Measurements from ENCODE around the gene SMAD1. TPM values are rescaled to one million over a fixed set of nuclear protein-coding genes. Genes with fewer than 3 reads are reported as not detected.

The SMAD1 gene
- total RNA-seq (10 to 100 TPM in 1 of 2 donors, 1 to 10 TPM in 1; 1.3 to 16.7 TPM), total RNA-seq (0.30 to 0.93 reads per million in 2 donors)

DNA sequence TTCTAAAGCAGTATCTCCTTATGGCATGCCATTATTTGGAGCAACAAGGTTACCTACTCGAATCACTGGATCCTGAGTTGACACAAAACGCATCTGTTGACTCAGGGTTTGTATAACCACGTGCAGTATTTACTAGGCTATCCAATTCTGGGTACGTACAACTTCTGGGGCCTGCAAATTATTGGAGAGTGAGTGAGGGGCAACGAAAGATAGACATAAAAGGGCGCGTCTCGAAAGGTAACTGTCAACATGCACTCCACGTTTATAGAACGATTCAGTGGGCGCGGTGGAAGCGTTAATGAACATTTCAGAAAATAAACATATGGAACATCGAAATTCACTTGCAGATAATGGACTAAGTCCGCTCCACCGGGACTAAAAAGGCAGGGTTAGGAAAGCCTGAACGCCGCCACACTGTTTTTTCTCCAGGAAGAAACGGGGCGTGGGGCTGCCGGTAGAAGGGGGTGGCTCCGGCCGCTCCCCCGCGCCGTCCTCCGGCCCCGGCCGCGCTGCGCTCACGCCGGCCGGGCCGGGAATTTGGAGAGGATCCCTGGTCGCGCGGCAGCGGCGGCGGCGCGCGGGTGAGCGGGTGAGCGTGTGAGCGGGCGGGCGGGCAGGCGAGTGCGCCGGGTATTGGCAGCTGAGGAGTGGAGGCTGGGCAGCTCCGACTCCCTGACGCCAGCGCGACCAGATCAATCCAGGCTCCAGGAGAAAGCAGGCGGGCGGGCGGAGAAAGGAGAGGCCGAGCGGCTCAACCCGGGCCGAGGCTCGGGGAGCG, at the start of gene SMAD1:
Gene SMAD1, plus strand, starts transcription at position 690 of the 778 bp plus-strand sequence. CDS start 32,761 bp downstream, outside the sequence.
- Mint-ChIP-seq H3K27me3 (peaks cover 5% of the 10 kb centered on the region), H3K36me3 (ENCODE audit: low read depth) (peaks cover 4% of the 10 kb centered on the region), H3K4me1 (peaks cover 20% of the 10 kb centered on the region), H3K4me3 (no peak within 1 kb of the TSS), H3K27ac (no peak within 1 kb of the TSS)
- H3K9me3 ChIP-seq (ENCODE audit: control insufficient read depth, low read length, poor library complexity, severe bottlenecking): no peaks in the 10 kb centered on the region
- peak; percentile 77 for ATAC-seq
- peak in 1 of 3 donors; percentile 42 for DNase-seq

DNA sequence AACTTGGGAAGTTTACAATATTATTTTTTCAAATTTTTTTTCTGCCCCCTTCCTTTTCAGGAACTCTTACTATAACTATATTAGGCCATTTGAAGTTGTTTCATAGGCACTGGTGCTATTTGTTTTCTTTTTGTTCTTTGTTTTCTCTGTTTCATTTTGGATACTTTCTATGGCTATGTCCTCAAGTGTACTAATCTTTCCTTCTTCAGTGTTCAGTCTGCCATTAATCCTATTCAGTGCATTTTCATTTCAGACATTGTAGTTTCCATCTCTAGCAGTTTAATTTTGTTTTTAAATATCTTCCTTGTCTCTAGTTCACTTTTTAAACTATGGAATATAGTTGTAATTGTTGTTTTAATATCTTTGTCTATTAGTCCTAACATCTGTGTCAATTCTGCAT, 48.0 kb upstream of the SMAD1 start:
- H3K27ac Mint-ChIP-seq: no peak overlapping the region
- ATAC-seq (no peak), DNase-seq (no peak)
- no peaks in the 10 kb centered on the region for H3K9me3 ChIP-seq (ENCODE audit: control insufficient read depth, low read length, poor library complexity, severe bottlenecking)
- no peaks in the 10 kb centered on the region for H3K4me1 Mint-ChIP-seq
- H3K27me3 Mint-ChIP-seq: peaks cover 33% of the 10 kb centered on the region
- H3K36me3 Mint-ChIP-seq (ENCODE audit: low read depth): peaks cover 3% of the 10 kb centered on the region
- no peak overlapping the region for H3K4me3 Mint-ChIP-seq

DNA sequence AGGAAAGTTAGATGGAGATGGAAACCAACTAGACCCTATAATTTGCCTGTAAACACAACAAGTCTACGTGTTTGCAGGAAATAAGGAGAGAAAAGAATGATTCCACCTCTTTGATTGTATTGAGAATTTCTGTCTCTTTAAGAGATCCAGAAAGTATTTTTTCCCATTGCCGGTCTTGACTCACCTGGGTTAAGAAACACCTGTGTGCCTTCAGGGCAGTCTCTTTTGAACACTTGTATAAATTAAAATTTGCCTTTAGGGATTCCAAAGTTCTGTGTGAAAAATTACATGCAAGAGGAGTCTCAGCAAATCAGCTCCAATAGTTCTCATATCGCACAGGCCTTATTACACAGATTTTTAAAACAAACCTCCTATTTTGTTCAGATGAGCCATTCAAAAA, 46.0 kb upstream of the SMAD1 start:
- DNase-seq (no peak), ATAC-seq (no peak)
- H3K27me3 Mint-ChIP-seq: peaks cover 18% of the 10 kb centered on the region
- H3K27ac Mint-ChIP-seq: no peak overlapping the region
- no peak overlapping the region for H3K4me3 Mint-ChIP-seq
- H3K4me1 Mint-ChIP-seq: no peaks in the 10 kb centered on the region
- H3K9me3 ChIP-seq (ENCODE audit: control insufficient read depth, low read length, poor library complexity, severe bottlenecking): no peaks in the 10 kb centered on the region
- H3K36me3 Mint-ChIP-seq (ENCODE audit: low read depth): peaks cover 3% of the 10 kb centered on the region

DNA sequence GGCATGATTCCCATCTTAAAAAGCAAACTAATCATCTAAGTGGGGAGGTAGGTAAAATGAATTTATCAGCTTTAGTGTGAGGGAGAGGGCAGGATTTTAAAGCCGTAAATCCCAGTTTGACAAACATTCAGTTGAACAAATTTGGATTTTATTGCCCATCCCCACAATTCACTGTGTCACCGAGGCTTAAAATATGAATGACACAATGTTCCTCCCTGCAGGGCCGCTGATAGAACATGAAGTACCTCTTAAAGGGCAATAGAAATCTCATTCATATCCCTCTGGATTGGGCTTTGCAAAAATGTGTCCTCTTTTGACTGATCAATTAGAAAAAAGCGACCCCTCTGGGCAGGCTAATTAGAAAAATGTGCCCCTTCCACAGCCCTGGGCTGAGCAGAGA, 45.5 kb upstream of the SMAD1 start:
- Mint-ChIP-seq H3K27me3 (peaks cover 17% of the 10 kb centered on the region), H3K4me1 (no peaks in the 10 kb centered on the region), H3K36me3 (ENCODE audit: low read depth) (peaks cover 3% of the 10 kb centered on the region), H3K4me3 (no peak overlapping the region), H3K27ac (no peak overlapping the region)
- ATAC-seq: no peak
- no peaks in the 10 kb centered on the region for H3K9me3 ChIP-seq (ENCODE audit: control insufficient read depth, low read length, poor library complexity, severe bottlenecking)
- DNase-seq: no peak

DNA sequence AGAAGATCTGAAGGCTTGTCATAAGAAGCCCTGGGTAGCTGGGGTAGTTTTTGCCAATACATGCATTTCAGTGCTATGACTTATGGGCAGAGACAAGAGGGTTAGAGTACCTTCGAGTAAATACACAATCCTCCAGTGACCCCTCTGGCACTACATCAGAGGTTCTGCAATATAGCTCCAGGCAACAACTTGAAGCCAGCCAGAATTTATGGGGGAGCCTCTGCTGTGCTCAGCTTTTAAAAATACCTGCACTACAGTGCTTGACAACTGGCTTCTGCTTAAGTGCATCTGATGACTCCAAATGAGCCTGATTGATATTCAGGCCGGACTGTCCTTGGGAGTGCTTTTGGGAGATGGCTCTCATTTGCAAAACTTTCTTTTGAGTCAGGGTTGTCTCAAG, 44.9 kb upstream of the SMAD1 start:
- no peak overlapping the region for H3K27ac Mint-ChIP-seq
- DNase-seq (no peak), ATAC-seq (no peak)
- no peaks in the 10 kb centered on the region for H3K4me1 Mint-ChIP-seq
- no peaks in the 10 kb centered on the region for H3K9me3 ChIP-seq (ENCODE audit: control insufficient read depth, low read length, poor library complexity, severe bottlenecking)
- H3K4me3 Mint-ChIP-seq: no peak overlapping the region
- peaks cover 3% of the 10 kb centered on the region for H3K36me3 Mint-ChIP-seq (ENCODE audit: low read depth)
- H3K27me3 Mint-ChIP-seq: peaks cover 17% of the 10 kb centered on the region

DNA sequence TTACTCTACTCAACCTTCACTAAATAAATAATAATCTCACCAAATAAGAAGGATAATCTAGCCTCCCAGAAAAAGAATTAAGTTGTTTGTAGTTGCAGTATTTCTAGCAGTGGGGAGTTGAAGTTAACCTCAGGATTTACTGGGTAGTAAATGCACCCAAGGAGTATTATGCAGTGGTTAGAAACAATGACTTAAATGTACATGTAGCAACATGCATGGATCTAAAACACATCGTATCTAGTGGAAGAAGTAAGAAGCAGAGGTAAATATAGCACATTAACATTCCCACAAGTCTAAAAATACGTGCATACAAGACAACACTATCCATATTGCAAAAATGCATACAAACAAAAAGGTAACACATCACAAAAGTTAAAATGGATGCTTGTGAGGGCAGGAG, 44.2 kb upstream of the SMAD1 start:
- no peak overlapping the region for H3K27ac Mint-ChIP-seq
- no peak for ATAC-seq
- H3K36me3 Mint-ChIP-seq (ENCODE audit: low read depth): peaks cover 3% of the 10 kb centered on the region
- H3K27me3 Mint-ChIP-seq: peaks cover 17% of the 10 kb centered on the region
- H3K9me3 ChIP-seq (ENCODE audit: control insufficient read depth, low read length, poor library complexity, severe bottlenecking): no peaks in the 10 kb centered on the region
- no peak overlapping the region for H3K4me3 Mint-ChIP-seq
- H3K4me1 Mint-ChIP-seq: no peaks in the 10 kb centered on the region
- DNase-seq: no peak

DNA sequence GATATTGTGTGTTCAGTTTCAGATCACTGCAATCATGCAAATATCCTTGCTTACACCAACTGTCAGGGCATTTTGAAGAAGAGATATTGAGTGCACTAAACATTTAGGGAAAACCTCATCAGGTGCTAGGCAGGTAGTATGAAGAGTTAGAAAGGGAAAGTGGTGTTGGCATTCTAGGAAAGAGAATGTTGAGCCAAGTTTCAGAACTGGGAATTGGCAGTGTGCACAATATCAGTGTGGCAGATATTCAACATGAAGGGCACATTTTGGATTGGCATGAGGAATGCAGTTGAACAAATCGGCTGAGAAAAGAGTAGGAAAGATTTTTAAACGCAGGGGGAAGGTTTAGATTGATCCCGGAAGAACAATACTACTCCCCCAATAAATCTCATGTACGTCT, 43.4 kb upstream of the SMAD1 start:
- peaks cover 13% of the 10 kb centered on the region for H3K27me3 Mint-ChIP-seq

DNA sequence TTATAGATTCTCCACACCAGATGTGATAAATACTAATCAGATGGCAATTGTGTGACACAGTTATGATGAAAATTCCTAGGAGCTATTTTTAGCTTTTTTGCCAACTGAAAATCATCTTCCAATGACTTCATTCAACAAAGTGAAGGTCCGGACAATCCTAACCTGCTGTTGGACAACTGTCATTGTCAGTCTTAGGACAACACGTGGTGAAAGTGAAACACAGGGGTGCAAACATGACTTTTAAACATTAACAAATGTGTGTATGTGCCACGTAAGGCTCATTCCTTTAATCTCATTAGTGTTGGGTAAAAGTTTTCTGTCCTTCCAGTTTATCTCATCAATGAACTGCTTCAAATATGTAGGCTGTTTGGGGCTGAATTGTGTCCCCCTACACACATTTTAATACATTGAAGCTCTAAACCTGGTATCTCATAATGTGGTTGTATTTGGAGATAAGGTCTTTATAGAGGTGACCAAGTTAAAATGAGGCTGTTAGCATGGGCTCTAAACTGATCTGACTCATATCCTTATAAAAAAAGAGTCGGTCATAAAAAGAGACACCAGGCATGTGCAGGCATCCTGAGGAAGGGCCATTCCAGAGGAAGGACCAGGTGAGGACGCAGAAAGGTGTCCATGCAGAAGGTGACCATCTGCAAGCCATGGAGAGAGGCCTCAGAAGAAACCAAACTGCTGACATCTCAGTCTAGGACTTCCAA, 41.2 kb upstream of the SMAD1 start:
- H3K9me3 ChIP-seq (ENCODE audit: control insufficient read depth, low read length, poor library complexity, severe bottlenecking): no peaks in the 10 kb centered on the region
- no peak for ATAC-seq
- DNase-seq: no peak
- H3K36me3 Mint-ChIP-seq (ENCODE audit: low read depth): peaks cover 3% of the 10 kb centered on the region
- no peaks in the 10 kb centered on the region for H3K4me1 Mint-ChIP-seq
- H3K27me3 Mint-ChIP-seq: peaks cover 13% of the 10 kb centered on the region
- no peak overlapping the region for H3K27ac Mint-ChIP-seq
- H3K4me3 Mint-ChIP-seq: no peak overlapping the region

More for the DNA sequence above, 43.4 kb upstream of the SMAD1 start:
- ATAC-seq (no peak), DNase-seq (no peak)
- Mint-ChIP-seq H3K4me1 (no peaks in the 10 kb centered on the region), H3K27ac (no peak overlapping the region), H3K36me3 (ENCODE audit: low read depth) (peaks cover 3% of the 10 kb centered on the region), H3K4me3 (no peak overlapping the region)
- H3K9me3 ChIP-seq (ENCODE audit: control insufficient read depth, low read length, poor library complexity, severe bottlenecking): no peaks in the 10 kb centered on the region

DNA sequence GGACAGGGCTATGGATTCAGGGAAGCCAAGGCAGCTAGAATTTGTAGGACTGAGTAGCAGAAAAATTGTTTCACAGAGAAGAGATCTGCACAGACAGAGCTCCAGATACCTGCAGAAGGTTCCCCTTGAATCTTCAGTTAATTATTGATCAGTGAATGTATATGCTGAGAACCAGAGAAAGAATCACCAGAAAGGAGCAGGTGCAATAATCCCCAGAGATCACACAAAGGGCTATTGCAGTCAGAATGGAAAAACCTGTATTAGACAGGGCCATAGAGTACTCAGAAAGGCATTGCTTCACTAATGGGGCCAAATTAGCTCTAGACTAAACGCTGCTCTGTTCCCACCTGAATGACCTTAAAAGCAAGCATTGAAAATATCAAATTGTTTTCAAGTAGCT, 35.5 kb upstream of the SMAD1 start:
- ATAC-seq (no peak), DNase-seq (no peak)
- H3K27ac Mint-ChIP-seq: no peak overlapping the region
- no peaks in the 10 kb centered on the region for H3K9me3 ChIP-seq (ENCODE audit: control insufficient read depth, low read length, poor library complexity, severe bottlenecking)
- H3K4me1 Mint-ChIP-seq: no peaks in the 10 kb centered on the region
- H3K36me3 Mint-ChIP-seq (ENCODE audit: low read depth): no peaks in the 10 kb centered on the region
- no peak overlapping the region for H3K4me3 Mint-ChIP-seq
- H3K27me3 Mint-ChIP-seq: peaks cover 6% of the 10 kb centered on the region

DNA sequence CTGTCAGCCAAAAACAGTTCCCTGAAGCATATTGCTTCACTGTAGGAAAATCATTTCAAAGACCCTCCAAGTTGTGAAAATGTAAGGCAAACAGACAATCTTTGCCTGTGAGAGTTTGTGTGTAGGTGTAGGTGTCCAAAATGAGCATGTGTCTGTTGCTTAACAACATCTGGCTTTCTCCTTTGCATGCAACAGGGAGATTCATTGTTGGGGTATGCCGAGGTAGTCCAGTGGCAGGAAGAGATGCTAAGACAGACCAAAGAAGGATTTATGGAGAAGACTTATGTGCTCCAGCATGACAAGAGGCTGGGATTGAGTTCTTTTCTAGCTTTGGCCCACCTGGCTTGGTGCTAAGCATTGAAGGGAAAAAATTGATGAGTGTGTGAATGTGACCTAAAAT, 29.8 kb upstream of the SMAD1 start:
- Mint-ChIP-seq H3K27me3 (no peaks in the 10 kb centered on the region), H3K27ac (no peak overlapping the region), H3K4me1 (no peaks in the 10 kb centered on the region), H3K36me3 (ENCODE audit: low read depth) (no peaks in the 10 kb centered on the region), H3K4me3 (no peak overlapping the region)
- DNase-seq (no peak), ATAC-seq (no peak)
- H3K9me3 ChIP-seq (ENCODE audit: control insufficient read depth, low read length, poor library complexity, severe bottlenecking): no peaks in the 10 kb centered on the region

DNA sequence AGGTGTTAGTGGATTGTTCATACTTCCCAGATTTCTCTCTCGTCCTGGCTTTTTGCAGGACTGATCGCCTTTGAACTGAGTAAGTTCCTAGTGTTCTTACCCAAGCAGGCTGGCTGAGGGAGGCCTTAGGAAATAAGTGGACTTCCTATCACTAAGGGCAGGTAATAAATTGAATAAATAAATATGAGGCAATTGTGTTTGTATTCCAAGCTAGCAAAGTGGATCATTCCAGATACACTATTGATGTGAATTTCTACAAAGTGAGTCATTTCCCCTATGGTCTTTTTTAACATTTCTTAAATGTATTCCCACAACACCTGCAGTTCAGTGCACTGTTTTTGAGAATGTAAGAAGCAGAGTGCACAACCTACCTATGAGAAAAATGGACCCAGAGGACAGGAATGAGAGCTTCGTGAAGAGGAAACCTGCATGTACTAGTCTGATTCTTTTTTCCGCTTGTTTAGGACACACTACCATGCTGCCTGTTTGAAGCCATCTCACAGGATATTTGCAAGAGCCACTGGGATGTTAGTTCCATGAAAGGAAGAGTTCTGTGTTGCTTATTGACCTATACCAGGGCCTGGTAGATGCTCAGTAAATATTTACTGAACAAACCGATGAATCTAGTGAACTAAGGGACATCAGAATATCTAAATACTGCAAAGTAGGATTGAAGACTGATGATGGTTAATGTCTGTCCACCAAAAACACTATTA, 29.0 kb upstream of the SMAD1 start:
- H3K9me3 ChIP-seq (ENCODE audit: control insufficient read depth, low read length, poor library complexity, severe bottlenecking): no peaks in the 10 kb centered on the region
- Mint-ChIP-seq H3K27ac (no peak overlapping the region), H3K36me3 (ENCODE audit: low read depth) (no peaks in the 10 kb centered on the region), H3K4me3 (no peak overlapping the region), H3K27me3 (no peaks in the 10 kb centered on the region), H3K4me1 (no peaks in the 10 kb centered on the region)
- DNase-seq: no peak
- ATAC-seq: no peak

DNA sequence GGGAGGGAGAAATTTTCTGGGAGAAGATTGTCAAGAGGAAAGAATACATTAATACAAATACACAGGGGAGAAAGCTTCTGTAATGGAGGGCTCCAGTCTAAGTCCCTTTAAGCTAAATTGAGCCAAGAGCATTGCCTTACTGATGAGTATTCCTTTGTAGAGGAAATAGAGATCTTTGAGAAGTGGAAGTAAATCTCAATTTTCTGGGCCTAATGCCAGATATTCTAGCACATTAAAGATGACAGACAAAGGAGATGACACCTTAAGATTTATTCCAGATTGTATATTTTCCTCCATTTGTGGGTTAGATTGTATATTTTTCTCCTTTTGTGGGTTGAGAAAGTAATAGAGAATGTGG, 28.5 kb upstream of the SMAD1 start:
- no peak overlapping the region for H3K27ac Mint-ChIP-seq
- no peak for DNase-seq
- no peaks in the 10 kb centered on the region for H3K9me3 ChIP-seq (ENCODE audit: control insufficient read depth, low read length, poor library complexity, severe bottlenecking)
- no peak overlapping the region for H3K4me3 Mint-ChIP-seq
- H3K27me3 Mint-ChIP-seq: no peaks in the 10 kb centered on the region
- ATAC-seq: no peak
- no peaks in the 10 kb centered on the region for H3K4me1 Mint-ChIP-seq
- H3K36me3 Mint-ChIP-seq (ENCODE audit: low read depth): no peaks in the 10 kb centered on the region

DNA sequence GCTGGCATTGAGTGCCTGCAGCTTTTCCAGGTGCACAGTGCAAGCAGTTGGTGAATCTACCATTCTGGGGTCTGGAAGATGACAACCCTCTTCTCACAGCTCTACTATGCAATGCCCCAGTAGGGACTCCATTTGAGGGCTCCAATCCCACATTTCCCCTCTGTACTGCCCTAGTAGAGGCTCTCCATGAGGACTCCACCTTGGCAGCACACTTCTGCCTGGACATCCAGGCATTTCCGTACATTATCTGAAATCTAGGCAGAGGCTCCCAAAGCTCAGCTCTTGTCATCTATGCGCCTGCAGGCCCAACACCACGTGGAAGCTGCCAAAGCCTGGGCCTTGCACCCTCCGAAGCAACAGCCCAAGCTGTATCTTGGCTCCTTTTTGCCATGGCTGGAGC, 8.4 kb upstream of the SMAD1 start:
- H3K9me3 ChIP-seq (ENCODE audit: control insufficient read depth, low read length, poor library complexity, severe bottlenecking): no peaks in the 10 kb centered on the region
- no peak for ATAC-seq
- peaks cover 8% of the 10 kb centered on the region for H3K27me3 Mint-ChIP-seq

More for the DNA sequence above, 8.4 kb upstream of the SMAD1 start:
- Mint-ChIP-seq H3K4me3 (no peak overlapping the region), H3K27ac (no peak overlapping the region), H3K4me1 (no peaks in the 10 kb centered on the region), H3K36me3 (ENCODE audit: low read depth) (peaks cover 4% of the 10 kb centered on the region)
- DNase-seq: no peak
